Mesendoderm (in vitro differentiated cells): ENCODE measurements around the gene C22orf15.

Experiments
- DNase-seq: peaks from one replicate; pipeline ENCODE4 v3.0.0; 2013
- H2AK5ac ChIP-seq: 2 replicates; pipeline ENCODE4 v1.6.1; 2013; ENCODE audit warnings: low read length, inconsistent platforms
- H2BK120ac ChIP-seq: 2 replicates; pipeline ENCODE4 v1.6.1; 2013; ENCODE audit warnings: low read depth, mild to moderate bottlenecking, low read length, moderate library complexity, mixed read lengths
- H2BK15ac ChIP-seq: replicated peaks from 2 replicates; pipeline ENCODE4 v1.6.1; 2013; ENCODE audit warnings: low read depth, mild to moderate bottlenecking, moderate library complexity
- H2BK5ac ChIP-seq: 2 replicates; pipeline ENCODE4 v1.6.1; 2013; ENCODE audit warnings: low read length, inconsistent platforms
- H3K18ac ChIP-seq: 2 replicates; pipeline ENCODE4 v1.6.1; 2013; ENCODE audit warnings: mild to moderate bottlenecking, low read length, mixed read lengths
- H3K23ac ChIP-seq: one replicate; pipeline ENCODE4 v1.6.1; 2013; ENCODE audit warnings: low read length
- H3K27ac ChIP-seq: 2 replicates; pipeline ENCODE4 v1.5.1; 2013; ENCODE audit warnings: low read depth, mild to moderate bottlenecking, inconsistent platforms, low read length, moderate library complexity
- H3K27me3 ChIP-seq: 2 replicates; pipeline ENCODE4 v1.6.1; 2013; ENCODE audit warnings: low read length, control low read depth, mild to moderate bottlenecking, inconsistent platforms; ENCODE audit not compliant: insufficient read depth, poor library complexity
- H3K36me3 ChIP-seq: 2 replicates; pipeline ENCODE4 v1.6.1; 2013; ENCODE audit warnings: low read length, inconsistent platforms; ENCODE audit not compliant: control insufficient read depth, insufficient read depth
- H3K4ac ChIP-seq: one replicate; pipeline ENCODE4 v1.6.1; 2013; ENCODE audit warnings: low read depth, mild to moderate bottlenecking, low read length, moderate library complexity
- H3K4me1 ChIP-seq: 2 replicates; pipeline ENCODE4 v1.6.1; 2013; ENCODE audit warnings: low read depth, low read length, inconsistent platforms; ENCODE audit not compliant: control insufficient read depth
- H3K4me2 ChIP-seq: 2 replicates; pipeline ENCODE4 v1.6.1; 2013; ENCODE audit warnings: low read length
- H3K4me3 ChIP-seq: 2 replicates; pipeline ENCODE4 v1.5.1; 2013; ENCODE audit warnings: mild to moderate bottlenecking, low read length
- H3K56ac ChIP-seq: one replicate; pipeline ENCODE4 v1.6.1; 2013; ENCODE audit warnings: low read length
- H3K79me1 ChIP-seq: 2 replicates; pipeline ENCODE4 v1.6.1; 2013; ENCODE audit warnings: low read length, inconsistent platforms
- H3K79me2 ChIP-seq: 2 replicates; pipeline ENCODE4 v1.6.1; 2013; ENCODE audit warnings: mild to moderate bottlenecking, low read length; ENCODE audit not compliant: control insufficient read depth, insufficient read depth
- H3K9ac ChIP-seq: 2 replicates; pipeline ENCODE4 v1.6.1; 2013; ENCODE audit warnings: low read length, inconsistent platforms
- H4K5ac ChIP-seq: one replicate; pipeline ENCODE4 v1.6.1; 2013; ENCODE audit warnings: low read length
- H4K8ac ChIP-seq: one replicate; pipeline ENCODE4 v1.6.1; 2013; ENCODE audit warnings: low read depth, mild to moderate bottlenecking, control low read depth, low read length, moderate library complexity
- WGBS: extraction: QIAGEN DNeasy Blood & Tissue Kit; methylation state at CpG from one replicate; pipeline ENCODE4 v1.1.7; 2013; ENCODE audit warnings: low lambda C conversion rate, missing lambda C conversion rate; ENCODE audit not compliant: insufficient coverage; ENCODE audit errors: extremely low coverage; 5-methylcytosine and 5-hydroxymethylcytosine counted together

Gene C22orf15

GRCh38 chr22:23806837-23807236, 44.0 kb downstream of the C22orf15 start:
- no peak overlapping the region for H3K4ac ChIP-seq
- H2BK120ac ChIP-seq = no peak overlapping the region
- no peaks in the 10 kb centered on the region for H3K4me1 ChIP-seq
- H3K27me3 ChIP-seq = no peaks in the 10 kb centered on the region
- H2BK5ac ChIP-seq = no peak overlapping the region
- H3K79me1 ChIP-seq = no peaks in the 10 kb centered on the region
- no peak for DNase-seq
- no peaks in the 10 kb centered on the region for H3K79me2 ChIP-seq
- no peak overlapping the region for H3K4me2 ChIP-seq
- H2AK5ac ChIP-seq = no peak overlapping the region
- no peak overlapping the region for H3K4me3 ChIP-seq
- no peak overlapping the region for H3K23ac ChIP-seq
- peaks cover 17% of the 10 kb centered on the region for H3K36me3 ChIP-seq
- H4K5ac ChIP-seq = no peak overlapping the region
- WGBS = no CpG with 5 or more reads among the region's 1 CpG
- no peak overlapping the region for H3K9ac ChIP-seq
- no peak overlapping the region for H3K27ac ChIP-seq
- no peak overlapping the region for H3K18ac ChIP-seq
- no peak overlapping the region for H2BK15ac ChIP-seq
- no peak overlapping the region for H4K8ac ChIP-seq
- no peak overlapping the region for H3K56ac ChIP-seq

DNA sequence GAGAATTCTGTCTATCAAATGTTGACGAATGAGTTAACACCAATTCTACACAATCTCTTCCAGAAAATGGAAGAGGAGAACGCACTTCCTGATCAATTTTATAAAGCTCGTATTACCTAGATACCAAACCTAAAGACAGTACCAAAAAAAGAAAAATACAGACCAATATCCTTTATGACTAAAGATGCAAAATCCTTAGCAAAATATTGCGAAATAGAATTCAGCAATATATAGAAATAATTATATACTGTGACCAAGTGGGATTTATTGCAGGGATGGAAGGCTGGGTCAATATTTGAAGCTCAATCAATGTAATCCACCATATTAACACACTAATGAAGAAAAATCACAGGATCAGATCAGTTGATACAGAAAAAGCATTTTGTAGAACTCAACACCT, 49.6 kb downstream of the C22orf15 start:
- Histone ChIP-seq H4K5ac (no peak overlapping the region), H3K36me3 (peaks cover 16% of the 10 kb centered on the region), H3K79me1 (no peaks in the 10 kb centered on the region), H2BK120ac (no peak overlapping the region), H2BK15ac (no peak overlapping the region), H3K56ac (no peak overlapping the region), H3K4me2 (no peak overlapping the region), H3K4me3 (no peak overlapping the region), H3K9ac (no peak overlapping the region), H3K23ac (no peak overlapping the region), H2AK5ac (no peak overlapping the region), H3K27ac (no peak overlapping the region), H3K4ac (no peak overlapping the region), H3K18ac (no peak overlapping the region), H2BK5ac (no peak overlapping the region), H4K8ac (no peak overlapping the region), H3K79me2 (no peaks in the 10 kb centered on the region), H3K27me3 (no peaks in the 10 kb centered on the region), H3K4me1 (no peaks in the 10 kb centered on the region)
- WGBS = no CpG with 5 or more reads among the region's 4 CpGs
- no peak for DNase-seq
